NCI-H526 (cell line): ENCODE measurements around the gene OAT.

Experiments used
- DNase-seq, 2 experiments: peaks; one replicate each; lab custom pipeline; 2025; lab: John Stamatoyannopoulos, UW

OAT gene

GRCh38 chr10:124418726-124419501 is at the start of gene OAT:
OAT (minus strand) TSS chr10:124418923; CDS start chr10:124412171, 6,752 bp downstream.
- DNase-seq, result peak; percentile 90 to 98

GRCh38 chr10:124467165-124467564 is 48.4 kb upstream of the OAT start:
- no peak for DNase-seq

GRCh38 chr10:124465777-124466488 is 47.2 kb upstream of the OAT start:
- no peak for DNase-seq

- no peak for DNase-seq
These were observed 46.5 kb upstream of the OAT start for GRCh38 chr10:124465003-124465776.

GRCh38 chr10:124464028-124464965 is 45.6 kb upstream of the OAT start:
- no peak for DNase-seq

GRCh38 chr10:124462348-124462695 is 43.6 kb upstream of the OAT start:
- DNase-seq, result no peak

GRCh38 chr10:124461642-124462347 is 43.1 kb upstream of the OAT start, which contains the start of gene LHPP:
LHPP (plus strand) TSS chr10:124461823; CDS start chr10:124461863, 40 bp downstream.
- peak; percentile 7 to 79 for DNase-seq

- DNase-seq, result no peak
These were observed 41.4 kb upstream of the OAT start for GRCh38 chr10:124460144-124460543.

- no peak for DNase-seq
These were observed 40.7 kb upstream of the OAT start for GRCh38 chr10:124459395-124459794.

- no peak for DNase-seq
These were observed 40.2 kb upstream of the OAT start for GRCh38 chr10:124458889-124459288.

- DNase-seq, result no peak
These were observed 39.8 kb upstream of the OAT start for GRCh38 chr10:124458473-124458872.

GRCh38 chr10:124455441-124455840 is 36.7 kb upstream of the OAT start:
- no peak for DNase-seq

- DNase-seq, result no peak
These were observed 35.4 kb upstream of the OAT start for GRCh38 chr10:124453960-124454610.

GRCh38 chr10:124451276-124451675 is 32.6 kb upstream of the OAT start:
- no peak for DNase-seq

GRCh38 chr10:124450783-124451057 is 32.0 kb upstream of the OAT start:
- no peak for DNase-seq

- peak in 1 of 2 experiments; percentile 49 for DNase-seq
These were observed 31.5 kb upstream of the OAT start, which contains the start of gene NKX1-2 for GRCh38 chr10:124450012-124450782. NKX1-2 (minus strand) TSS chr10:124450035; CDS start chr10:124449943, 92 bp downstream.

GRCh38 chr10:124449170-124450011 is 30.7 kb upstream of the OAT start:
- DNase-seq, result peak in 1 of 2 experiments; percentile 32

- DNase-seq, result peak in 1 of 2 experiments; percentile 14
These were observed 30.0 kb upstream of the OAT start for GRCh38 chr10:124448696-124449169.
